Measurements from ENCODE around the gene RAVER2. TPM values are rescaled to one million over a fixed set of nuclear protein-coding genes. Genes with fewer than 3 reads are reported as not detected.

RAVER2 gene
- total RNA-seq, result 2.3 and 3.0 TPM in 2 replicates

GRCh38 chr1:64744492-64745180 lies at the start of gene RAVER2:
RAVER2 (plus strand) TSS chr1:64745075; CDS start chr1:64745173, 98 bp downstream.

Other genes with a start within 250 kb of the RAVER2 start
- gene JAK1, start 221.5 kb downstream of the RAVER2 start, total RNA-seq, result 87.2 and 99.4 TPM in 2 replicates

Measured in bronchial smooth muscle cell (primary cell).